GM19468 (cell line): ENCODE results near the gene ZBTB16.

Experiments used
- ATAC-seq: cut with Tn5 transposase; IDR thresholded peaks from one replicate; pipeline ENCODE4 v1.9.1; 2021; ENCODE audit warnings: mild to moderate bottlenecking, moderate library complexity, moderate number of reproducible peaks; ENCODE audit not compliant: unreplicated experiment; ENCODE audit errors: extremely low read depth

Gene ZBTB16

DNA sequence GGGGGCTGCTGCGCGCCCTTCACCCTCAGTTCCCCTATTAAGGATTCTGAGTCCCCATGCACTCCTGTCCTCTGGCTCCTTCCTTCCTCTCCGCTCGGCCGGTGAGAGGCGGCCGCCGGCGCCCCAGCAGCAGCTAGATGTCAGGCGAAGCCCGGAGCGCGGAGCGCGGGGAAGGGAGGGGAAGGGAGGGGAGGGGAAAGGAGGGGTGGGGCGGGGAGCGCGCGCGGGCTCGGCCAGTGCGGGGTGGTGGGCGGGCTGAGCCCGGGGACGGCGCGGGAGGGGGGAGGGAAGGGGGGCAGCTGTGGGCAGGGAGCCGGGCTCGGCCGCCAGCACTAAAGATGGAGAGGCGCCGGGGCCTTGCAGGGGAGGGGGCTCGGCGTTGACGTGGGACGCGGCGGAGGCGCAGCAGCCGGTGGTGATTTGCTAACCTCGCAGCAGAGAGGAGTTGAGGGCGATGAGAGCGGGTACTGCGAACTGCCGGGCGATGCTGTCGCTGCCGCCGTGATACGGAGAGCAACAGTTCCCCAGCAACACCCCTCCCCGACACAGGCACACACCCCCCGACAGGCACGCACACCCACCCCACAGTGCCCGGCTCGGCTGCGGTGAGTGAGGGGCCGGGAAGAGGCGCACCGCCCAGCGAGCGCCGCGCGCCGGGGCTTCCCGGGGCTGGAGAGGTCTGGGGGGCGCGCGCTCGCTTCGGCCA, at the start of gene ZBTB16:
Gene ZBTB16, plus strand, starts transcription at position 434 of the 706 bp plus-strand sequence. CDS start 3,590 bp downstream, outside the sequence.
- ATAC-seq = no peak

GRCh38 chr11:114010931-114011330, 48.6 kb upstream of the ZBTB16 start:
- ATAC-seq = no peak

DNA sequence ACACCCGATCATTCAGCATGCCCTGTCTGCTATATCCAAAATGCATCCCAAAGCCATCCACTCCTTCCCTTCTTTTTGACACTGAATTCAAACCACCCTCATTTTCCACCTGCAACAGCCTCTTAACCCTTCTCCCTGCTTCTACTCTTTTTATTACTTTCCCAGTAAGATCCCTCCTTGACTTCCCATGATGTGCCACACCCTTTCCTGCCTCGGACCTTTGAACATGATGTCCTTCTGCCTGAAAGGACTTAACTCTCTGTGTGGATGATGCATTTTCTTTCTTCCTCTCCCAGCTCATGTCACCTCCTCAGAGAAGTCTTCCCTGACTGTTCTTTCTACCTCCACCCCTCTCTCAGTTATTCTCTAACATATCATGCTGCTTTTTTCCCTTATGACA, 48.1 kb upstream of the ZBTB16 start:
- ATAC-seq = no peak

DNA sequence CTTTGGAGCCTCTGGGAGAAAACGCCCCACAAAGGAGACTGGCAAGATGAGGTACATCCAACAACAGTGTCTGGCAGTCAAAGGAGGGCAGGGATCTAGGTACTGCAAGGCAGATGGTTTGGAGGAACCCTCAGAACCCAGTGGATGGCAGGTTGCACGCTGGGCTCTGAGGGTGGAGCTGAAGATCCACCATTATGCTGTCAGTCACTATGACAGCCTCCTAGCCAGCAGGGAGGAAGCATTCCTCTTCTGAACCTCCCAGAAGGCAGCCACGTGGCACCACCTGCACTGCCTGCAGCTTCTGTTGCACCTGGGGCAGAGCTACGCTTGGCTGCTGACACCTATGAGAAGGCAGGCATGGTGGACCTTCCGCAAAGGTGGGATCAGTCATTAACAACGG, 44.4 kb upstream of the ZBTB16 start:
- ATAC-seq = no peak

DNA sequence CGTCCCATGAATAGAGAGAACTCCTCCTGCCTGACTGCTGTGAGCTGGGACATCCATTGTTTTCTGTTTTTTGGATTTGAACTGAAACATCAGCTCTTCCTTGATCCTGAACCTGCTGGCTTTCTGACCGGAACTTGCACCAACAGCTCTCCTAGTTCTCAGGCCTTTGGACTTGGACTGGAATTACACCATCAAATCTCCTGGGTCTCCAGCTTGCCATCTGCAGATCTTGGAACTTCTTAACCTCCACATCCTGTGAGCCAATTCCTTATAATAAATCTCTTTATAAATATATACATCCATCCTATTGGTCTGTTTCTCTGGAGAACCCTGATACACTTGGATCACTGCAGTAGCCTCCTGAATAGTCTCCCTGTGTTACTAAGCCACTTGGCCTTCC, 42.5 kb upstream of the ZBTB16 start:
- ATAC-seq = no peak

- ATAC-seq = no peak
These were observed 41.8 kb upstream of the ZBTB16 start for GRCh38 chr11:114017723-114018122.

DNA sequence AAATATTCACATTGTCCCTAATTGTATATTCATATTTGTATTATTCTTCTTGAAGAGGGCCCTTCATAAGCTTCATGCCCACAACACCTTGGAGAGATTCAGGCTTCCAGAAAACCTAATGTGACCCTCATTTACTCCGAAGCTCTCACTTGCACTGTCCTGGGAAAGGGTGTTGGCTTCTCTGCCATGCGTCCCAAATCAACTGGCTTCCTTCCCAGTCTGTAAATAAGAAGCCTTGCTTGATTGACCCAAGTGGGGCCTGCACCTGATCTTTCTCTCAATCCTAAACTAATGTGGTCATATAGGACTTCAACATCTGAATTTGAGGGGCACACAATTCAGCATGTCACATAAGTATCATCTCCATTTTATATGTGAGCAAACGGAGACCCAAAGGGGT, 40.5 kb upstream of the ZBTB16 start:
- no peak for ATAC-seq

DNA sequence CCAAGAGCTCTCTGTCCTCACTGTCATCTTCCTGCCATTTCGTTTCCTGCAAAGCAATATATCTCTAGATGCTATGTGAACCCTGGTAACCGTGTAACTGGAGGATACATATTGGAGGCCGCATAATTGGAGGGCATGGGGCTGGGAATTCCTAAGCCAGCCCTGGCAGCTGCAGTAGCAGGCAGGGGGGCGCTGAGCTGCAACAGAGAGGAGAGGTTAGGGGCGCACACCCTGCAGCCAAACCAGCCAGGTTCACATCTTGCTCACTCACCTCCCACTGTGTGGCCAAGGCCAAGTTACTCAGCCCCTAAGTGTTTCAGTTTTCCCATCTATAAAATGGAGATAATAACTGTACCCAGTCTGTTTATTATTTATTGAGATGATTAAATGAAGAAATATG, 39.9 kb upstream of the ZBTB16 start:
- ATAC-seq = no peak

GRCh38 chr11:114025329-114025907, 34.1 kb upstream of the ZBTB16 start:
- ATAC-seq = no peak

DNA sequence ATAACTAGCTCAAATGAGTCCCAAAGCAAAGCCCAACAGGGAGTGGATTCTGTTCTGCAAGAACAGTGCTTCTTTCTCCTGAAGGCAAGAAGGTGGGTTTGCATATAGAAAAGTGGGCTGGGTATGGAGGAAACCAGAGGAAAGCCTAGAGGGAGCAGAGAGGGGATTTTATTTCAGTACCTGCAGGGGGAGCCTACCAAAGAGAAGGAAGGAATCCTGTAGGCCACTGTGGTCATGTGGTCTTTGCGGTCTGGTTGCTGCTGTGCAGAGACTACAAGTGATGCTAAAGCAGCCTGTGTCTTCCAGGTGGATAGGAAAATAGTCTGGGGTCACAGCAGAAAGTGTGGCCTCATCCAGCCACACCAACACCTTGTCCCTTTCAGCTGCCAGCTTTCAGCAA, 33.2 kb upstream of the ZBTB16 start:
- ATAC-seq = no peak

DNA sequence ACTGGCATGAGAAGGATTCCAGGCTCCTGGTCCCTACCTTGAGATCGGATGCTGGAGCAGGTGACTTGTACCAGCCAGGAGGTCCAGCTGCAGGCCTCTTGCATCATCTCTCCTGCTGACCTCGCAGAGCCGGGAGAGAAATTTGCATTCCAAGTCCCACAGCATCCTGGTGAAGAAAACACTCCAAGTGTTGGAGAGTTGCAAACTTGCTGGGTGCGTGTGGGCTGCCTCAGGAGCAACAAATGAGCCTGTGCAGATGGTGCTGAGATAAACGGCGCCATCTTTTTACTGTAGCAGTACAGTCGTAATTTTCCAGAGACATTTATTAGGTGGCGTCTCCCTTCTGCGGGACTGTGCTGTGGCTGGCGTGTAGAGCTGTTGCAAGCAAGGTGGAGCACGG, 32.1 kb upstream of the ZBTB16 start:
- no peak for ATAC-seq

GRCh38 chr11:114027926-114028325, 31.6 kb upstream of the ZBTB16 start:
- ATAC-seq = no peak

GRCh38 chr11:114031246-114031966, 28.1 kb upstream of the ZBTB16 start:
- ATAC-seq = no peak

DNA sequence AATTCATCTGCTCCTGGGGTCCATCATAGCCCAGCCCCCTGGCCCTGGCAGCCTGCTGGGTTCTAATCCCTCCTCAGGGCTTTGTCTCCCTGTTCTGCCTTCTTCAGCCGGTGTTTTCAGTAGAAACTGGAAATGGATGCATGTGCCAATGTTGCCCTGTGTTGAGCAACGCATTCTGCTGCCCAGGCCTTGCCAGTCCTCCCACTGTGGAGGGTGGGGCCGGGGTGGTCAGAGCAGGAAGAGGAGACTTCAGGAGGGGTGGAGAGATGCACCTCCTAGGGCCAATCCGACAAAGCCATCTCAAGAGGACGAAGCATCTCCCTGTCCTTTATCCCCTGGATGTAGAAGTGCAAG, 27.6 kb upstream of the ZBTB16 start:
- ATAC-seq = no peak

DNA sequence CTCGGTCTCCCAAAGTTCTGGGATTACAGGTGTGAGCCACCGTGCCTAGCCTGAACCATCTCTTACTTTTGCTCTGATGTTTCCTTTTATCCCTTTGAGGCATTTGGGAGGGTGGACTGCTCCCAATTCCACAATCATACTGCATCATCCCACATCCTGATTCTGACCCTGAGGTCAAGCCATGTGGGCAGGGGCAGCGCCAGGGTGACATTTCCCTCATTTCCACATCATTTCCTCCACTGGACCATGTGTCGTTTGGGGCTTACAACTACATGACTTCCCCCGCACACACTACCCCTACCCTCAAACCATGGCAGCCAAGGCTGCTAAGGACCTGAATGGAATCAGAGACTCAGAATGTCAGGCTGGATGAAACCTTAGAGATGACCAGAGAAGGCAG, 26.4 kb upstream of the ZBTB16 start:
- no peak for ATAC-seq

GRCh38 chr11:114033572-114033971, 25.9 kb upstream of the ZBTB16 start:
- ATAC-seq = no peak

DNA sequence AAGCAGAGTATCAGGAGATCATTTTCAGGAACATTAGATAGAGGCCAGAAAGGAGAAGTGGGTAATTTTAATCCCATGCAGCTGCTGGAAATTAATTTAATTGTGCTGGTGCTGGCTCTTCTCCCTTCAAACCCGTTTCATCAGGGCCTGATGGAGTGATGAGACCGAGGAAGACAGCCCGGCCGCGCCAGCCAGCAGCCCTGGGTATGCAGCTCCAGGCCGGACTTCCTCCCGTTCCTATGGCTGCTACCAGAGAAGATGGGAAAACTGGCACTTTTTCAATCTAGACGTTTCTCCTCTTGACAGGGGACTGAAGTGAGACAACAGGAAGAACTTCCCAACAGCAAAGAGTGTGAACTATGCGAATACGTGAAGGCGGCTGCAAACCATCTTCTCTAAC, 24.6 kb upstream of the ZBTB16 start:
- no peak for ATAC-seq

DNA sequence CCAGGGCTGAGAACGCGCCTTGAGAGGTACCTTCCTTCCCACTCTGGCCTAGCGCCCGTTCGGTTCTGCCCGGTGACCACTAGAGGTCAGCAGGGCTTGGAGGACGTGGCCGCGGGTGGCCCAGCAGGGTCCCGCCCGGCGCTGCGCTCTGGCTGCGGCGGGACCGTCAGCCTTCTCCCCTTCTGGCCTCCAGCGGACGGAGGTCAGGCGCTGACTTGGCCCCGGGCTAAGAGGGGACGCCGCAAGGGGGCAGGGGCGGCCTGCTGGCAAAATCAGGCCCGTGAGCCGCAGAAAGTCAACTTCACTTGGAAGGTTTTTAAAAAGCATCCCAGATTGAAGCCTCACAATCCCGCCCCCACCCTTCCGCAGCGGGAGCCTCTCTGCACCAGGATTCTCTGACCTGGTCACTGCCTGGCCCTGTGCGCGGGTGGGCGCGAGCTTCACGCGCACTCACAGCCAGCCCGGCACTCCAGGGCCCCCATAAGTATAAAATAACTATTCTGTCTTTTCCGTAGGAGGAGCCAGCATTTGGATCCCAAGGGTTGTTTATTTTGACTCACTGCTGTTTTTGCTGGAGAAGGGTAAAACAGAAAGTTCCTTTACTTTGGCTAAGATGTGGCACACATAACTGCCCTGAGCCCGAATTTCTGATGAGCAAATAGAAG, 23.2 kb upstream of the ZBTB16 start:
- ATAC-seq = no peak

GRCh38 chr11:114036958-114037357, 22.6 kb upstream of the ZBTB16 start:
- ATAC-seq = no peak

GRCh38 chr11:114039551-114039950, 20.0 kb upstream of the ZBTB16 start:
- ATAC-seq = no peak

DNA sequence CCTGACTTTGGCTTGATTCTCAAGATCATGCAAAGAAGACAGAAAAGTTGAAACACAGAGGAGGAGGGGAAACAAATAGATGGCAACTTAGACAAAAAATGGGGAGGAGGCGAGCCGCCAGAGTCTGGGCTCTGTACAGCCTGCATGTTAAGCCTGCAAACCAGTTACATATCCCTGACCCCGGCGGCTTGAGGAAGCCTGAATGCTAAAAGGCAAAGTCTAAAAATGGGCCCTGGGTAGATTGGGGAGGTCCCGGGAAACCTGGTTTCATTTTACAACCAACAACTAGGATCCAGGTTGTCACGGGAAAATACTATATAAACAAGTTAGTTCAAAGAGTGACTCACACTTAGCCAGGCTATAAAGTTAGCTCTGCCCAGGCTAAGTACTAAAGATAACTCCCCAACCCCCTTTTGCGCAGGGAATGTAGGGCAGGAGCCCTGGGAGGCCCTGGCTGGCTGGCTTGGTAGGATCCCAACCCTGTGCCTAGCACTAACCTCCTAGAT, 18.8 kb upstream of the ZBTB16 start:
- ATAC-seq = no peak
